Activated CD4-positive, alpha-beta memory T cell treated with anti-CD3 and anti-CD28 coated beads, Interleukin-2, amount 10 ng/mL, durations not matched to agents 7 days and 5 days (primary cell): ENCODE measurements around the gene SPATA25. TPM values are rescaled to one million over a fixed set of nuclear protein-coding genes. Genes with fewer than 3 reads are reported as not detected.
A peak's percentile ranks its signal among the peaks of the same experiment; 100 is the strongest.

ENCODE experiments used
- CTCF ChIA-PET: fragments of 350-600 bp; sonication (Branson Sonifier 250); formaldehyde crosslinking; loops from one replicate; lab custom pipeline; 2021; ENCODE audit warnings: antibody characterized with exemption, inconsistent platforms; lab: Charles Lee
- POLR2A ChIA-PET: fragments of 350-600 bp; sonication (Branson Sonifier 250); formaldehyde crosslinking; loops from one replicate; lab custom pipeline; 2021; ENCODE audit warnings: antibody characterized with exemption; lab: Charles Lee
- DNase-seq: peaks from one replicate; pipeline ENCODE4 v3.0.0-alpha.2; 2020
- H3K27ac Mint-ChIP-seq: one replicate; pipeline ENCODE4 v1.8.0; 2021; ENCODE audit warnings: mild to moderate bottlenecking, mixed read lengths
- H3K27me3 Mint-ChIP-seq: one replicate; pipeline ENCODE4 v1.8.0; 2021; ENCODE audit warnings: mixed read lengths
- H3K36me3 Mint-ChIP-seq: one replicate; pipeline ENCODE4 v1.8.0; 2021; ENCODE audit warnings: low read depth, mixed read lengths
- H3K4me1 Mint-ChIP-seq: one replicate; pipeline ENCODE4 v1.8.0; 2021; ENCODE audit warnings: mixed read lengths
- H3K4me3 Mint-ChIP-seq: one replicate; pipeline ENCODE4 v1.8.0; 2021; ENCODE audit warnings: mild to moderate bottlenecking, mixed read lengths
- H3K9me3 Mint-ChIP-seq: one replicate; pipeline ENCODE4 v1.8.0; 2021; ENCODE audit warnings: mixed read lengths
- total RNA-seq, 2 experiments: library from RNA; stranded (reverse); gene quantifications; one replicate each; pipeline ENCODE4 v1.2.3, GENCODE V29; 2021

The SPATA25 gene
- total RNA-seq, 2 experiments from 2014 or later, result 0.30 to 0.88 TPM

DNA sequence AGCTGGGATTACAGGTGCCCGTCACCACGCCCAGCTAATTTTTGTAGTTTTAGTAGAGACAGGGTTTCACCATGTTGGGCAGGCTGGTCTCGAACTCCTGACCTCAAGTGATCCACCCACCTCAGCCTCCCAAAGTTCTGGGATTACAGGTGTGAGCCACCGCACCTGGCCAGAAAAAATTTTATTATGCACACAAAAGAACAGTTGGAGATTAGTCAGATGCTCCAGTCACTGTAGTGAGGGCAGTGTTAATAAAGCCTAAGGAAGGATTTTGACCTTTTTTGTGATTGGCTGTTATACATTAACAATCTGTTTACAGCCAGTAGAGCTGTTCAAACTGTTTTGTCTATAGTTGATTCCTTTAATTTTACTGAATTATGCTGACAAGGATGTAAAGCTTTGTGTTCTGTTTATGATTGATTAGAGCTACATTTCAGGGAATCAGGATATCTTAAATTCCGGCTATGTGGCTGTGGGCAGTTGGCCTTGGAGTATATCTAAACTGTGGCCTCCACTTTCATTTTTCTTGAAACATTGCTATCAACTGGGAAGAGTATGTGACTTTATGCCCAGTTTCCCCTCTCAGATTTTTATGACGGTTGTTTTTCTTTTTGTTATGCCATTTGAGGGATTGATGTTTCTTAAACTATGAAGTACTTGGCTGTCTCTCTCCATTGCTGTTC is 20.1 kb downstream of the SPATA25 start:
- DNase-seq, result no peak
- H3K36me3 Mint-ChIP-seq, result peaks cover 6% of the 10 kb centered on the region
- ChIA-PET CTCF (interaction anchor here (1.9 kb wide), 1 partner anchor 68 kb away, joined by 6 read pairs; no protein-coding TSS in a partner anchor), POLR2A (interaction anchor here (1.0 kb wide), 1 partner anchor 11 kb away, joined by 4 read pairs; no protein-coding TSS in a partner anchor)
- H3K27me3 Mint-ChIP-seq, result no peaks in the 10 kb centered on the region
- no peak overlapping the region for H3K4me3 Mint-ChIP-seq
- no peak overlapping the region for H3K27ac Mint-ChIP-seq
- no peaks in the 10 kb centered on the region for H3K4me1 Mint-ChIP-seq
- H3K9me3 Mint-ChIP-seq, result no peaks in the 10 kb centered on the region

DNA sequence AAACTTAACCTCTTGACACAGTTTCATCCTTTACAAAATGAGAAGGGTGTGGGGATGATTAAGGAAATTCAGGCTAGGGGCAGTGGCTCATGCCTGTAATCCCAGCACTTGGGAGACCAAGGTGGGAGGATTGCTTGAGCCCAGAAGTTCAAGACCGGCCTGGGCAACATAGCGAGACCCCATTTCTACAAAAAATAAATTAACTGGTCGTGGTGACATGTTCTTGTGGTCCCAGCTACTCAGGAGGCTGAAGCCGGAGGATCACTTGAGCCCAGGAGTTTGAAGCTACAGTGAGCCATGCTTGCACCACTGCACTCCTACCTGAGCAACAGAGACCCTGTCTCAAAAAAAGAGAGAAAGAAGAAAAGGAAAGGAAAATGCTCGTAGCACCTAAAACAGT is 21.0 kb downstream of the SPATA25 start:
- no peak for DNase-seq
- CTCF ChIA-PET, result interaction anchor here (0.7 to 1.9 kb wide), 5 partner anchors 12 to 696 kb away, joined by 3 to 6 read pairs (median 3); no protein-coding TSS in a partner anchor

DNA sequence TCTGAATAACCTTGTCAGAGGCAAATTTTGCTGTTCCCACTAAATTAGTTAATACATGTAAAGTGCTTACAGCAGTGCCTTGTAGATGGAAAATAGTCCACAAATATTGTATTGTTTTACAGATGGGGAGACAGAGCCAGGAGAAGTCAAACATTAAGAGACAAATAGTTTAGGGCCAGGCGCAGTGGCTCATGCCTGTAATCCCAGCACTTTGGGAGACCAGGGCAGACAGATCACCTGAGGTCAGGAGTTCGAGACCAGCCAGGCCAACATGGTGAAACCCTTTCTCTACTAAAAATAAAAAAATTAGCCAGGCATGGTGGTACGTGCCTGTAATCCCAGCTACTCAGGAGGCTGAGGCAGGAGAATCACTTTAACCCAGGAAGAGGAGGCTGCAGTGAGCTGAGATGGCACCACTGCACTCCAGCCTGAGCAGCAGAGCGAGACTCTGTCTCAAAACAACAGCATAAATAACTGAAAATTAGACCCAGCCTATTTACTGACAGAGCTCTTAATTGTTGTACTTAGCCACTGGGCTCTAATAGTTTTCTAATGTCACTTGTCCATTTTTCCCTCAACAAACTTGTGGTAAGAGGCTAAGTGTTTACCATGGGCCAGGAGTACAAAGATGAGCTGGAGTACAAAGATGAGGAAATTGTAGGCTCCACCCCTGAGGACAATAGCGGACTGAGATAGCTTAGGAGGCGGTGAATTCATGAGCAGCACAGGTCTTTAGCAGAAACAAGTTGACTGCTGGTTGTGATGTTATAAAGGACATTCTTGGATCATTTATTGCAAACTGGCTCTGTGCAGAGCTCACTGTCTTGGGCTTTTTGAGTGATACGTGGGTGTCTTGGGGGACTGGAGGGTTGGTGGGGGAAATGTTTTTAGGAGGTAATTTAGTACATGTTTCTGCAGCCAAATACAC is 23.6 kb downstream of the SPATA25 start:
- Mint-ChIP-seq H3K27ac (no peak overlapping the region), H3K36me3 (peaks cover 14% of the 10 kb centered on the region), H3K9me3 (no peaks in the 10 kb centered on the region), H3K27me3 (no peaks in the 10 kb centered on the region), H3K4me1 (peaks cover 14% of the 10 kb centered on the region), H3K4me3 (no peak overlapping the region)
- CTCF ChIA-PET, result no interaction called here
- DNase-seq, result no peak
- POLR2A ChIA-PET, result interaction anchor here (0.9 to 1.7 kb wide), 2 partner anchors 17 to 67 kb away, joined by 3 to 5 read pairs; partner anchors contain the start of gene ZSWIM1

More for the DNA sequence above, 21.0 kb downstream of the SPATA25 start:
- H3K9me3 Mint-ChIP-seq, result no peaks in the 10 kb centered on the region
- no peak overlapping the region for H3K4me3 Mint-ChIP-seq
- POLR2A ChIA-PET, result no interaction called here
- H3K27ac Mint-ChIP-seq, result no peak overlapping the region
- no peaks in the 10 kb centered on the region for H3K4me1 Mint-ChIP-seq
- peaks cover 6% of the 10 kb centered on the region for H3K36me3 Mint-ChIP-seq
- H3K27me3 Mint-ChIP-seq, result no peaks in the 10 kb centered on the region

DNA sequence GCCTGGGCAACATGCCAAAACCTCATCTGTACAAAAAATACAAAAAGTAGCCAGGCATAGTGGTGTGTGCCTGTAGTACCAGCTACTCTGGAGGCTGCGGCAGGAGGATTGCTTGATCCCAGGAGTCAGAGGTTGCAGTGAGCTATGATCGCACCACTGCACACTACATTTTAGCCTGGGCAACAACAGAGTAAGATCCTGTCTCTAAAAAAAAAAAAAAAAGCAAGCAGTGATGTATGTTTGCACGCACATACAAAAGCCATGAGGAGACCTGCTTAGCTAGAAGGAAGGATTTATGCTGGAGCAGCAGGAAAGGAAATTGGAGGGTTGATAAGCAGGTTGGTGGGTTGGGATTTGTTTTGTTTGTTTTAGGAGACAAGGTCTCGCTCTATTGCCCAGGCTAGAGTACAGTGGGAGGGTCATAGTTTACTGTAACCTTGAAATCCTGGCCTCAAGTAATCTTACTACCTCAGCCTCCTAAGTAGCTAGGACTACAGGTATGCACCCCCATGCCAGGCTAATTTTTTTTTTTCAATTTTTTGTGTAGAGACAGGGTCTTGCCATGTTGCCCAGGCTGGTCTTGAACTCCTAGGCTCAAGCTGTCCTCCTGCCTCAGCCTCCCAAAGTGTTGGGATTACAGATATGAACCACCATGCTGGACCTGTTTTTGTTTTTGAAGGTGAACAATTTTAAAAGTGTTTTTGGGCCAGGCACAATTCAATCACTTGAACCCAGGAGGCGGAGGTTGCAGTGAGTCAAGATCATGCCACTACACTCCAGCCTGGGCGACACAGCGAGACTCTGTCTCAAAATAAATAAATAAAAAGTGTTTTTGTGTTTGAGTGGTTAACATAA is 26.0 kb downstream of the SPATA25 start:
- Mint-ChIP-seq H3K27me3 (no peaks in the 10 kb centered on the region), H3K27ac (no peak overlapping the region), H3K4me1 (peaks cover 32% of the 10 kb centered on the region), H3K36me3 (peaks cover 18% of the 10 kb centered on the region), H3K9me3 (no peaks in the 10 kb centered on the region), H3K4me3 (no peak overlapping the region)
- DNase-seq, result no peak
- ChIA-PET CTCF (interaction anchor here (1.1 kb wide), 1 partner anchor 126 kb away, joined by 3 read pairs; no protein-coding TSS in a partner anchor), POLR2A (interaction anchor here (1.3 to 1.4 kb wide), 2 partner anchors 20 to 73 kb away, joined by 5 to 7 read pairs; partner anchors contain the start of genes PCIF1 and ZSWIM1)

DNA sequence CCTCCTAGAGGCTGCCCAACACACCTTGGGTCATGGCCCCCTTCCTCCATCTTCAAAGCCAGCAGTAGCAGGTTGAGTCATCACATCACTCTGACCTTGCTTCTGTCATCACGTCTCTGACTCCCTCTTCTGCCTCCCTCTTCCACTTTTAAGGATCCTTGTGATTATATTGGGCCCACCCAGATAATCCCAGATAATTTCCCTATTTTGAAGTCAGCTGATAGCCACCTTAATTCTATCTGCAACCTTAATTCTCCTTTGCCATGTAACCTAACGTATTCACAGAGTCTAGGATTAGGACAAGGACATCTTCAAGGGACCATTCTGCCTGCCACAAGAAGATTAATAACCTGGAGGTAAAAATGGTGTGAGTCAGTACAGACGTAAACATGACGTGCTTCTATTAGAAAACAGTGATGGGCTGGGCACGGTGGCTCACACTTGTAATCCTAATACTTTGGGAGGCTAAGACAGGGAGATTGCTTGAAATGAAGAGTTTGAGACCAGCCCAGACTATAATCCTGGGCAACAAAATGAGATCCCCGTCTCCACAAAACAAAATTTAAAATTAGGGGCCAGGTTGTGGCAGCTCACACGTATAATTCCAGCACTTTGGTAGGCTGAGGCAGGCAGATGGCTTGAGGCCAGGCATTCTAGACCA is 26.7 kb downstream of the SPATA25 start:
- no peak for DNase-seq
- H3K4me3 Mint-ChIP-seq, result no peak overlapping the region
- no peaks in the 10 kb centered on the region for H3K27me3 Mint-ChIP-seq
- H3K9me3 Mint-ChIP-seq, result no peaks in the 10 kb centered on the region
- POLR2A ChIA-PET, result interaction anchor here (1.3 to 1.4 kb wide), 2 partner anchors 20 to 74 kb away, joined by 5 to 7 read pairs; partner anchors contain the start of genes PCIF1 and ZSWIM1
- CTCF ChIA-PET, result no interaction called here
- H3K36me3 Mint-ChIP-seq, result peaks cover 18% of the 10 kb centered on the region
- H3K4me1 Mint-ChIP-seq, result peaks cover 38% of the 10 kb centered on the region
- H3K27ac Mint-ChIP-seq, result no peak overlapping the region

DNA sequence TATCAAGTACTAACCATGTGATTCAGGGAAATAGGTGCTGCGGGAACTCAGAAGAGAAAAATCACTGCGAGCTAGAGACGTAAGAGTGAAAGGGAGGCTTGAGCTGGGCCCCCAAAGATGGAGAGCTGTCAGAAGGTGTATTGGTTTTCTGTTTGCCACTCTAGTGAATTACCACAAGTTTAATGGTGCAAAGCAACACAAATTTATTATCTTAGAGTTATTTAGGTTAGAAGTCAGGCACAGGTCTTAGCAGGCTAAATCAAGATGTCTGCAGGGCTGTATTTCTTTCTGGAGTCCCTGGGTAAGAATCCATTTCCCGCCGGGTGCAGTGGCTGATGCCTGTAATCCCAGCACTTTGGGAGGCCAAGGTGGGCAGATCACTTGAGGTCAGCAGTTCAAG is 27.5 kb downstream of the SPATA25 start:
- peaks cover 44% of the 10 kb centered on the region for H3K4me1 Mint-ChIP-seq
- ChIA-PET POLR2A (no interaction called here), CTCF (no interaction called here)
- no peak overlapping the region for H3K4me3 Mint-ChIP-seq
- H3K9me3 Mint-ChIP-seq, result no peaks in the 10 kb centered on the region
- no peak for DNase-seq
- peaks cover 18% of the 10 kb centered on the region for H3K36me3 Mint-ChIP-seq
- no peaks in the 10 kb centered on the region for H3K27me3 Mint-ChIP-seq
- no peak overlapping the region for H3K27ac Mint-ChIP-seq

DNA sequence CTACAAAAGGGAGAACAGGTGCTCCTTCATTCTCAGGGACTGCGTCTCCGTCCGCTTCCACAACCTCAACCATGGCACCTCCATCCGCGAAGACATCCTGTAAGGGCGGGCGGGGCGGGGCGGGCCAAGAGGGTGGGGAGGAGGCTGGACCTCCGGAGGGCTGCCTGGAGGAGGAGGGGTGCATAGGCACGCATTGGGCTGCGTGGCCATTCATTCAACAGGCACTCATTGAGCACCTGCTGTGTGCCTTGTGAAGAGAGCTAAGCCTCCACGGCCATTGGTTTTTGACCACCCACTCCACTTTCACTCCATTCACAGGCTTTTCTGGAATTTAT is 29.6 kb downstream of the SPATA25 start:
- Mint-ChIP-seq H3K27ac (peak overlapping the region; percentile 99), H3K27me3 (no peaks in the 10 kb centered on the region), H3K4me3 (peak overlapping the region; percentile 98), H3K36me3 (peaks cover 24% of the 10 kb centered on the region), H3K9me3 (no peaks in the 10 kb centered on the region), H3K4me1 (peaks cover 52% of the 10 kb centered on the region)
- ChIA-PET POLR2A (interaction anchor here (0.6 to 4.7 kb wide), 20 partner anchors 11 to 130 kb away, joined by 3 to 41 read pairs (median 5); partner anchors contain the start of genes PCIF1, UBE2C, ZNF335 and ZSWIM1), CTCF (interaction anchor here (1.1 to 1.4 kb wide), 2 partner anchors 112 to 157 kb away, joined by 3 to 4 read pairs; no protein-coding TSS in a partner anchor)
- peak; percentile 65 for DNase-seq

DNA sequence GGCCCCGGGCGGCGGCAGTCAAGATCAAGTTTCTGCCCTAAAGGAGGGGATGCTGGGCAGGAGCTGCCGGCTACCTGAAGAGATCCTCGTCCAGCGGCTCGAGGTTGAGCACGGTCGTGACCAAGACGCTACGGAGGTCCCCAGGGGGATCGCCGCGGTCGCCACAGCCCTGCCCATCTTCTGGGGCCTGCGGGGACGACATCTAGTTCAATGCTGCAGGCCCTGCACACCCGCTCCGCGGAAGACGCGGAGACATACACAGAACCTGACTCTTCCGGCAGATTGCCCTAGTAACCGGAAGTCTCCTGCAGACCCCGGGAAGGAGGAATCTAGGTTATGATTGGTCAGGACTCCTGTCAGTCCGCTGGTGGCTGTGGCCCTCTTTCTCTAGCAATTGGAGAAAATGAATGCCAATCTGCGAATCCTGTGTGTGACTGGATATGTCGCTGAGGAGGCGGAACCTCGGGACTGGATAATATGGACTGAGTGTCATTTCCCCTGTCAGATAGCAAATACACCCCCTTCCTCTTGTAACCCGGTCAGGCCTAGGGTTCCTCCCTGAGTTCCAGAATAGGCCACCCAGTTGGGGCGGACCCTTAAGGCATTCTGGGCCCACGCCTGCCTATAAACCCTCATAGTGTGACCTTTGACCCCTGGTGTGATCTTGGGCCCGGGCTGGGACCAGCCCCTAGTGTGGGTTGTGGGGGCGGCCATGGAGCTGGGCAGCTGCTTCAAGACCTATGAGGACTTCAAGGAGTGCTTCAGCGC is 30.1 kb downstream of the SPATA25 start, which contains the start of the genes ACOT8 and ZSWIM3:
Gene ACOT8 (minus strand): TSS at position 279 of the 768 bp plus-strand sequence. CDS start 77 bp downstream, at position 202.
Gene ZSWIM3 (plus strand): TSS at position 501 of the 768 bp plus-strand sequence. CDS start 212 bp downstream, at position 713.
- Mint-ChIP-seq H3K4me1 (peaks cover 55% of the 10 kb centered on the region), H3K36me3 (peaks cover 27% of the 10 kb centered on the region), H3K27me3 (no peaks in the 10 kb centered on the region), H3K27ac (peak within 1 kb of the TSS; percentile 99), H3K9me3 (no peaks in the 10 kb centered on the region), H3K4me3 (peak within 1 kb of the TSS; percentile 98)
- CTCF ChIA-PET, result interaction anchor here (1.1 to 2.4 kb wide), 6 partner anchors 28 to 157 kb away, joined by 3 to 12 read pairs (median 4); no protein-coding TSS in a partner anchor
- DNase-seq, result peak; percentile 96
- POLR2A ChIA-PET, result interaction anchor here (0.9 to 4.7 kb wide), 27 partner anchors 10 to 507 kb away, joined by 3 to 41 read pairs (median 5); partner anchors contain the start of genes CTSA, DNTTIP1, NEURL2 and PCIF1

DNA sequence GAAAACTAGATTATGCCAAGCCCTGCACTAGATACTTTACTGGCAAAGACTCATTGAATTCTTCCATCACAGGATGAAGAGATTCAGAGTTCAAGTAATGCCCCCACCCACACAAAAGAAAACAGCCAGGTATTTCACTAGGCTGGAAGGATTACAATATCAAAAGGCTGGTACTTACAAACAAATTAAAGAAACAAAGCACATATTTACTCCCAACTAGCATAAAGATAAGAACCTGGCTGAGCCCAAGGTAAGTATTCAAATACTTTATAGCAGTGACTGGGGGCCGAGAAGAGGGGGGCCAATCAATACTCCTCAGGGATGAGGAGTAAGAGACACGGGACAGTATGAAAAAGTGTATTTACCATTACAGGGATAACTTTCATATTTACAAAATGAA is 33.9 kb downstream of the SPATA25 start:
- CTCF ChIA-PET, result interaction anchor here (1.0 kb wide), 1 partner anchor 117 kb away, joined by 5 read pairs; no protein-coding TSS in a partner anchor
- Mint-ChIP-seq H3K4me1 (peaks cover 38% of the 10 kb centered on the region), H3K4me3 (no peak overlapping the region), H3K27me3 (no peaks in the 10 kb centered on the region), H3K36me3 (peaks cover 28% of the 10 kb centered on the region), H3K27ac (no peak overlapping the region), H3K9me3 (no peaks in the 10 kb centered on the region)
- no peak for DNase-seq
- POLR2A ChIA-PET, result no interaction called here

DNA sequence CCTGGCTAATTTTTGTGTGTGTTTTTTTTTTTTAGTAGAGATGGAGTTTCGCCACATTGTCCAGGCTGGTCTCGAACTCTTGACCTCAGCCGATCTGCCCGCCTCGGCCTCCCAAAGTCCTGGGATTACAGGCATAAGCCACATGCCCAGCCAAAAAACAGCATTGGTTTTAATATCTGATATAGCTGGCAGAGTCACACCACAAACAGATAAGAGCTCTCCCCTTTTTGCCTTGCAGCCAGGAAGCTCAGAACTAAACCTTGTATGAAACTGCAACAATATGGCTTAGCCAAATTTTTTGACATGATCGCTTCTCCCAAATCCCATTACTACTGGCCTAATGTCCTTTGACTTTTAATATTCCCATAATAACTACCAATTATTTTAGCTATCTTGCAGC is 35.1 kb downstream of the SPATA25 start:
- ChIA-PET CTCF (interaction anchor here (1.0 to 1.2 kb wide), 2 partner anchors 30 to 118 kb away, joined by 3 to 5 read pairs; no protein-coding TSS in a partner anchor), POLR2A (interaction anchor here (1.1 kb wide), 1 partner anchor 39 kb away, joined by 4 read pairs; no protein-coding TSS in a partner anchor)
- Mint-ChIP-seq H3K27me3 (no peaks in the 10 kb centered on the region), H3K9me3 (no peaks in the 10 kb centered on the region), H3K36me3 (peaks cover 30% of the 10 kb centered on the region), H3K4me3 (no peak overlapping the region), H3K27ac (no peak overlapping the region), H3K4me1 (peaks cover 27% of the 10 kb centered on the region)
- DNase-seq, result no peak
